K562 (cell line): Measurements from ENCODE around the gene SCAMP5. TPM values are rescaled to one million over a fixed set of nuclear protein-coding genes. Genes with fewer than 3 reads are reported as not detected.

Source experiments
- ATAC-seq: fragments of 200-7000 bp; cut with Tn5 transposase; 3 replicates; pipeline ENCODE4 v1.9.1; 2020; ENCODE audit warnings: moderate library complexity
- BruUV-seq: library from RNA; stranded (reverse); fragments of 400-500 nt; replicated peaks from 2 replicates; lab custom pipeline; 2021; lab: Mats Ljungman, UMichigan
- CTCF ChIA-PET: fragments of 300-600 bp; formaldehyde crosslinking; extraction: SDS; loops from one replicate; lab custom pipeline; 2021; ENCODE audit warnings: low intra/inter-chr PET ratio; lab: Yijun Ruan, JAX
- POLR2A ChIA-PET: fragments of 300-600, 350-650 bp; sonication (Branson Sonifier 250); formaldehyde crosslinking; extraction: SDS; loops from one replicate; lab custom pipeline; 2021; ENCODE audit warnings: antibody characterized with exemption, inconsistent platforms; lab: Yijun Ruan, JAX
- DNase-seq, 4 experiments: peaks; one replicate each; pipeline versions ENCODE4 v3.0.0 to v3.0.0-alpha.2; 2011 to 2018; ENCODE audit warnings: low spot score in 3 of 4, mixed read lengths in 3 of 4; ENCODE audit errors: extremely low read depth in 1 of 4
- FAIRE-seq: peaks from 2 replicates; lab custom pipeline; 2011; peaks lifted over from hg19 to GRCh38; lab: Jason Lieb, UNC
- H2AFZ ChIP-seq: 2 replicates; pipeline ENCODE4 v1.6.0; 2011; ENCODE audit warnings: low read depth, low read length, control low read depth, inconsistent platforms
- H3K27ac ChIP-seq: fragments of 200-600 bp; 3 replicates; pipeline ENCODE4 v1.8.0; 2011; ENCODE audit warnings: low read depth, mild to moderate bottlenecking, control low read depth, inconsistent platforms, low read length, moderate library complexity, mixed read lengths; ENCODE audit errors: extremely low read depth
- H3K27me3 ChIP-seq, 2 experiments: fragments of 300-600 bp in 1 of 2; 2 replicates in 1 of 2; 3 replicates in 1 of 2; pipeline versions ENCODE4 v1.6.0 to v1.8.0; 2011; ENCODE audit warnings: inconsistent platforms in 2 of 2, low read length in 2 of 2, mild to moderate bottlenecking in 1 of 2, mixed read lengths in 1 of 2, moderate library complexity in 1 of 2; ENCODE audit not compliant: control insufficient read depth in 2 of 2, insufficient read depth in 2 of 2
- H3K36me3 ChIP-seq: fragments of 300-600 bp; 3 replicates; pipeline ENCODE4 v1.8.0; 2011; ENCODE audit warnings: mild to moderate bottlenecking, low read length, inconsistent platforms; ENCODE audit not compliant: control insufficient read depth, insufficient read depth
- H3K4me1 ChIP-seq, 2 experiments: fragments of 200-600 bp in 1 of 2; replicated peaks in 1 of 2; 2 replicates in 1 of 2; 3 replicates in 1 of 2; pipeline versions ENCODE4 v1.5.1 to v1.8.0; 2011; ENCODE audit warnings: inconsistent platforms in 2 of 2, low read length in 2 of 2, mild to moderate bottlenecking in 1 of 2, mixed read lengths in 1 of 2, moderate library complexity in 1 of 2; ENCODE audit not compliant: control insufficient read depth in 2 of 2, insufficient read depth in 2 of 2
- H3K4me2 ChIP-seq: 2 replicates; pipeline ENCODE4 v1.6.1; 2011; ENCODE audit warnings: low read length, control low read depth, inconsistent platforms, mixed read lengths; ENCODE audit not compliant: insufficient read depth
- H3K4me3 ChIP-seq: fragments of 200-600 bp; sonication (generic), shearing (Covaris generic); 2 replicates; pipeline ENCODE4 v1.5.1; 2016; ENCODE audit warnings: control low read depth, inconsistent platforms
- H3K79me2 ChIP-seq: fragments of 200-600 bp; 3 replicates; pipeline ENCODE4 v1.8.0; 2011; ENCODE audit warnings: low read length, inconsistent platforms; ENCODE audit not compliant: control insufficient read depth, insufficient read depth
- H3K9ac ChIP-seq, 2 experiments: 2 replicates each; pipeline versions ENCODE4 v1.6.0 to v1.6.1; 2011; ENCODE audit warnings: low read depth in 2 of 2, low read length in 2 of 2, control low read depth in 1 of 2, inconsistent platforms in 1 of 2, mild to moderate bottlenecking in 1 of 2, mixed read lengths in 1 of 2; ENCODE audit not compliant: insufficient read depth in 1 of 2
- H3K9me1 ChIP-seq: one replicate; pipeline ENCODE4 v1.6.0; 2011; ENCODE audit warnings: inconsistent platforms, mild to moderate bottlenecking, low read length, moderate library complexity; ENCODE audit not compliant: control insufficient read depth, insufficient read depth
- H3K9me3 ChIP-seq: replicated peaks from 2 replicates; pipeline ENCODE4 v1.5.1; 2011; ENCODE audit warnings: low read depth, low read length, inconsistent platforms; ENCODE audit not compliant: control insufficient read depth, insufficient read depth
- H4K20me1 ChIP-seq: replicated peaks from 2 replicates; pipeline ENCODE4 v1.6.1; 2011; ENCODE audit warnings: low read length, inconsistent platforms, mixed read lengths; ENCODE audit not compliant: control insufficient read depth, insufficient read depth
- BMI1 ChIP-seq: fragments of 150-350 bp; IDR thresholded peaks from 2 replicates; pipeline ENCODE4 v1.6.1; 2014; ENCODE audit warnings: low read length
- ETS2 ChIP-seq: IDR thresholded peaks from 2 replicates; pipeline ENCODE4 v1.6.1; 2016; ENCODE audit warnings: borderline replicate concordance, missing genetic modification characterization, mild to moderate bottlenecking, moderate library complexity, missing compliant biosample characterization; ENCODE audit not compliant: poor library complexity, severe bottlenecking
- EZH2 ChIP-seq: IDR thresholded peaks from 2 replicates; pipeline ENCODE4 v1.6.1; 2012; ENCODE audit warnings: low read depth, mild to moderate bottlenecking, inconsistent platforms, low read length, borderline replicate concordance
- HMG20B ChIP-seq: fragments of 250-450 bp; sonication (Bioruptor Pico); IDR thresholded peaks from 2 replicates; pipeline ENCODE4 v1.5.0; 2021; ENCODE audit warnings: mild to moderate bottlenecking
- RBM15 ChIP-seq: fragments of 200-400 bp; formaldehyde crosslinking; IDR thresholded peaks from 2 replicates; pipeline ENCODE4 v1.6.1; 2018; ENCODE audit warnings: mild to moderate bottlenecking, low read length, moderate library complexity; ENCODE audit not compliant: insufficient read depth
- TOE1 ChIP-seq, 2 experiments: fragments of 450-650 bp in 1 of 2; sonication (generic) in 1 of 2; formaldehyde crosslinking in 1 of 2; IDR thresholded peaks; 2 replicates each; pipeline versions ENCODE4 v1.7.1 to v1.8.0; 2016 to 2022; ENCODE audit warnings: borderline replicate concordance in 2 of 2, mild to moderate bottlenecking in 2 of 2, antibody characterized with exemption in 1 of 2, inconsistent platforms in 1 of 2, low read depth in 1 of 2, missing genetic modification reagents in 1 of 2, moderate library complexity in 1 of 2
- ZKSCAN8 ChIP-seq: fragments of 200-800 bp; sonication (Bioruptor generic); IDR thresholded peaks from 2 replicates; pipeline ENCODE4 v1.6.1; 2016; ENCODE audit warnings: missing genetic modification characterization, missing compliant biosample characterization
- whole genome bisulfite sequencing: fragments of 100-300 bp; shearing (Covaris generic); methylation state at CpG from one replicate; pipeline ENCODE4 v1.1.6; 2016; ENCODE audit warnings: low coverage, mixed read lengths; ENCODE audit not compliant: insufficient coverage; ENCODE audit errors: missing lambda C conversion rate; 5-methylcytosine and 5-hydroxymethylcytosine counted together
- in situ Hi-C: fragments of 300-500 bp; cut with MboI; formaldehyde crosslinking; loops from 4 replicates; pipeline ENCODE4 v1.15.0; 2018; ENCODE audit warnings: inconsistent platforms, mixed read lengths
- intact Hi-C: fragments of 100-400 bp; cut with micrococcal nuclease; formaldehyde crosslinking; loops from 2 replicates; pipeline ENCODE4 v1.14.2; 2022
- polyA plus RNA-seq, 8 experiments: library from polyadenylated mRNA; depleted of rRNA in 4 of 8; stranded (reverse) in 5 of 8; unstranded in 3 of 8; fragments of >200 nt; fragmentation: Nextera tagmentation in 2 of 8; fragmentation: Illumina TruSeq in 1 of 8; extraction: Ambion mirVana in 2 of 8; extraction: Trizol in 1 of 8; gene quantifications; 2 replicates each; pipeline versions ENCODE4 v1.2.1 to v1.2.3, GENCODE V29; 2011 to 2014; ENCODE audit warnings: inconsistent platforms in 1 of 8, missing spikeins in 1 of 8
- total RNA-seq, 7 experiments: library from RNA; depleted of rRNA in 6 of 7; stranded (reverse); fragments of >200 nt in 6 of 7; fragmentation: Illumina TruSeq in 2 of 7; extraction: Trizol in 2 of 7; gene quantifications; 2 replicates each; pipeline versions ENCODE4 v1.2.1 to v1.2.3, GENCODE V29; 2011 to 2021; ENCODE audit warnings: low replicate concordance in 1 of 7

SCAMP5 gene
- total and polyA plus RNA-seq, 9 of the 15 experiments (the other 6 are each of a cell fraction or from before 2014, with no cell fraction given), result 0.09 to 0.29 (median 0.19) TPM; not detected in 5

- no peak overlapping the region for H3K4me3 ChIP-seq
- peaks cover 7% of the 10 kb centered on the region for H4K20me1 ChIP-seq
- H3K4me2 ChIP-seq, result no peak overlapping the region
- no peak overlapping the region for H2AFZ ChIP-seq
- no peak for FAIRE-seq
- in situ Hi-C loops (no loop called here), intact Hi-C loops (no loop called here)
- no peak for TF ChIP-seq ETS2 (tag)
- peak; percentile 78 for TF ChIP-seq ZKSCAN8 (CRISPR knock-in tag)
- POLR2A ChIA-PET, result interaction anchor here (1.2 to 1.6 kb wide), 2 partner anchors 8 to 314 kb away, joined by 3 to 6 read pairs; no protein-coding TSS in a partner anchor
- H3K9ac ChIP-seq, result no peak overlapping the region
- H3K4me1 ChIP-seq, result peaks cover 4 to 18% of the 10 kb centered on the region in 2 experiments
- no peaks in the 10 kb centered on the region for H3K9me3 ChIP-seq
- no TSS peak for BruUV-seq
- WGBS, result 10% methylated on average over 8 of the region's 8 CpGs
- no peaks in the 10 kb centered on the region for H3K79me2 ChIP-seq
- no peak for DNase-seq
- no peak for ATAC-seq
- no peaks in the 10 kb centered on the region for H3K36me3 ChIP-seq
- no peak overlapping the region for H3K27ac ChIP-seq
- CTCF ChIA-PET, result no interaction called here
- H3K27me3 ChIP-seq, result peaks cover 34 to 53% of the 10 kb centered on the region in 2 experiments
- H3K9me1 ChIP-seq, result no peaks in the 10 kb centered on the region
These were observed 33.1 kb upstream of the SCAMP5 start for GRCh38 chr15:74962219-74962618.

DNA sequence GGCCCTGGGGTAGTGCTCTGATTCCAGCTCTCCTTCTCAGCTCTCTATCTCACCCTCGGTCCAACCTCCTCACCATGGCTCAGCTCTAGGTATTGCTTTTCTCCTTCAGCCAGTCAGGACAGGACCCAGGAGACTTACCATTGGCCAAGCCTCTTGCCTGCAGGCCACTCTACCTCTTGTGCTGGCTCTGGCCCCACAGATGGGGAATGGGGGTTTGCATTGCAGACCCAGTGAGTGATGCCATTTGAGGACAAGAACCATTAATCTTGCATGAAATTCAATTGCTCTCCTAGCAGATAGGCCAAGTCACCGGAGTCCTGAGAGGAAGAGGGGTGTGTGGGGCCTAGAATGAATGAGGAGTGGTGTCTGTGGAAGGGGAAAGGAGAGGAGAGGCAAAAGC lies 32.7 kb upstream of the SCAMP5 start:
- Histone ChIP-seq H3K27me3 (peaks cover 32 to 49% of the 10 kb centered on the region in 2 experiments), H2AFZ (no peak overlapping the region), H3K4me3 (no peak overlapping the region), H3K9me1 (no peaks in the 10 kb centered on the region), H4K20me1 (peaks cover 7% of the 10 kb centered on the region), H3K27ac (no peak overlapping the region), H3K4me1 (peaks cover 0 to 14% of the 10 kb centered on the region in 2 experiments; a peak in 2 of 5 replicates), H3K79me2 (no peaks in the 10 kb centered on the region), H3K9ac (no peak overlapping the region), H3K36me3 (no peaks in the 10 kb centered on the region), H3K9me3 (no peaks in the 10 kb centered on the region), H3K4me2 (no peak overlapping the region)
- in situ Hi-C loops, result no loop called here
- intact Hi-C loops, result no loop called here
- FAIRE-seq, result no peak
- no TSS peak for BruUV-seq
- WGBS, result 0% methylated on average over 2 of the region's 2 CpGs
- TF ChIP-seq BMI1, result no peak
- TF ChIP-seq EZH2, result no peak
- no peak for TF ChIP-seq HMG20B
- TF ChIP-seq RBM15, result no peak
- TF ChIP-seq TOE1 (IDR thresholded peaks at IDR 0.05; ENCODE audit: borderline replicate concordance), result no peak
- TF ChIP-seq TOE1 (CRISPR knock-in tag; IDR thresholded peaks at IDR 0.05; ENCODE audit: borderline replicate concordance, low read depth), result no peak
- TF ChIP-seq, all 486 proteins: peak for 0
- no peak for ATAC-seq
- CTCF ChIA-PET, result no interaction called here
- POLR2A ChIA-PET, result interaction anchor here (1.6 kb wide), 1 partner anchor 8 kb away, joined by 6 read pairs; no protein-coding TSS in a partner anchor
- no peak for DNase-seq
